Measurements from ENCODE around the gene JAM3.

Gene JAM3

DNA sequence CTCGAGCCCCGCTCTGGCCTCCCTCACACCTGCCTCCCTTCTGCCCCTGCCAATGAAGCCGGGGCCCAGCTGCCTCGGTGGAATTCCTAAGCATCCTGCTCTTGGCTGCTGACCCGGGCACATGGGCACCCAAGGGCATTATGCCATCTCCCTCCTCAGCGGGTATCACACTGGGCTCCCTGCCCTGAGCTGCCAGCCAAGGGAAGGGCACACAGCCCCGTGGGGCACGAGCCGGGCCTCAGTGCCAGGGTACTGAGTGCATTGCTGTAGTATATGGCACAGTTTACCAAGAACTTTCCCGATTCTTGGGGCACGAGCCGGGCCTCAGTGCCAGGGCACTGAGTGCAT lies 43.8 kb upstream of the JAM3 start:
- no peak for DNase-seq (ENCODE audit: low read depth)
- H3K4me3 ChIP-seq (ENCODE audit: control insufficient read depth, low read depth, low read length), result no peak overlapping the region
- TF ChIP-seq, protein P1, sequence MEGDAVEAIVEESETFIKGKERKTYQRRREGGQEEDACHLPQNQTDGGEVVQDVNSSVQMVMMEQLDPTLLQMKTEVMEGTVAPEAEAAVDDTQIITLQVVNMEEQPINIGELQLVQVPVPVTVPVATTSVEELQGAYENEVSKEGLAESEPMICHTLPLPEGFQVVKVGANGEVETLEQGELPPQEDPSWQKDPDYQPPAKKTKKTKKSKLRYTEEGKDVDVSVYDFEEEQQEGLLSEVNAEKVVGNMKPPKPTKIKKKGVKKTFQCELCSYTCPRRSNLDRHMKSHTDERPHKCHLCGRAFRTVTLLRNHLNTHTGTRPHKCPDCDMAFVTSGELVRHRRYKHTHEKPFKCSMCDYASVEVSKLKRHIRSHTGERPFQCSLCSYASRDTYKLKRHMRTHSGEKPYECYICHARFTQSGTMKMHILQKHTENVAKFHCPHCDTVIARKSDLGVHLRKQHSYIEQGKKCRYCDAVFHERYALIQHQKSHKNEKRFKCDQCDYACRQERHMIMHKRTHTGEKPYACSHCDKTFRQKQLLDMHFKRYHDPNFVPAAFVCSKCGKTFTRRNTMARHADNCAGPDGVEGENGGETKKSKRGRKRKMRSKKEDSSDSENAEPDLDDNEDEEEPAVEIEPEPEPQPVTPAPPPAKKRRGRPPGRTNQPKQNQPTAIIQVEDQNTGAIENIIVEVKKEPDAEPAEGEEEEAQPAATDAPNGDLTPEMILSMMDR (IDR thresholded peaks at IDR 0.05; ENCODE audit: control insufficient read depth, insufficient read depth, low read depth, low read length, missing control alignments), result no peak

DNA sequence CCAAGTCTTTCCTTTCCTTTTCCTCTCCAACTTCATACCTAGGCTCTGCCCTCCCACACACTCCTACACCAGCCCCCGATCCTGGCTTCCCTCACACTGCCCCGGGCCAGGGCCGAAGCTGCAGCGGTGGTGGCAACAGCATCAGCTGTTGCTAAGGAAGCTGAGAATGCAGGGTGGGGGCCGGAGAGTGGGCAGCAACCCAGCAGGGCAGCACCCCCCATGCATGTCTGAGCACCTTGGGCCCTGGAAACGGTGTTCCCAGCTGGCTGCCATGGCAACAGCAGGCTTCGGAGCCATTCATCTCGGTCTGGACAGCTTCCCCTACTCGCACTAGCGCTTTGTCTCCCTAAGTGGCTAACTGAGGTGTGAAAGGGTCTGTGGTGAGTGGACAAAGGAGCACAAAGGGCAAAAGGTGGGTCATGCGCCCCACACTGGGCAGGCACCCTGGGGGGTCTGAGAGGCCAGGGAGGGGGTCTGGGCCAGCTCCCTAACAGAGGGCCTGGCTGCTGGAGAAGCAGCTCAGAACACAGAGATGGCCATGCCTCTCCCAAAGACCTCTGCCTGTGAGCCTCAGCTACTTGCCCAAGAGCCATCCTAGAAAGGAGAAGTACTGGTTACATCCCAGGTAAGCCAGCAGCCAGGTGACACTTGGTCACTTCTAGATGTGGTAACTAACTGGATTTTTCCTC lies 42.1 kb upstream of the JAM3 start:
- H3K4me3 ChIP-seq (ENCODE audit: control insufficient read depth, low read depth, low read length), result no peak overlapping the region
- DNase-seq (ENCODE audit: low read depth), result no peak
- TF ChIP-seq, protein P1 (IDR thresholded peaks at IDR 0.05; ENCODE audit: control insufficient read depth, insufficient read depth, low read depth, low read length, missing control alignments), result no peak

DNA sequence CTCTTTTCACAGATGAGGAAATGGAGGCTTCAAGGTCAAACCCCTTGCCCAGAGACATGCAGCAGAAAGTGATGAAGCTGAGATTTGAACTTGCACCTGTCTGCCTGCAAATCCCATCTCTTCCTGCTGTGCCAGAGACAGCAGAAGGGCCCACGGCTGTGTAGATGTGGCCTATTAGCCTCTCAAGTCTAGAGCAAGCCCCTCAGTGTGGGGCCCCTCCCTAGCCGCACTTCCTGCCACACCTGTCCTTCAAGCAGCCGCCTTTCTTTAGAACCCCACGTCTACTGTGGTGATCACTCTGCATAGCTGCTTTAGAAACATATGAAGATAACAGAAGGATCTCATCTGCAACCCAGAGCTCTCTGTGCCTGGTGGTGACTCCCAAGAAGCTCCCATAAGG lies 41.2 kb upstream of the JAM3 start:
- no peak for DNase-seq (ENCODE audit: low read depth)
- TF ChIP-seq, protein P1 (IDR thresholded peaks at IDR 0.05; ENCODE audit: control insufficient read depth, insufficient read depth, low read depth, low read length, missing control alignments), result no peak
- H3K4me3 ChIP-seq (ENCODE audit: control insufficient read depth, low read depth, low read length), result no peak overlapping the region

DNA sequence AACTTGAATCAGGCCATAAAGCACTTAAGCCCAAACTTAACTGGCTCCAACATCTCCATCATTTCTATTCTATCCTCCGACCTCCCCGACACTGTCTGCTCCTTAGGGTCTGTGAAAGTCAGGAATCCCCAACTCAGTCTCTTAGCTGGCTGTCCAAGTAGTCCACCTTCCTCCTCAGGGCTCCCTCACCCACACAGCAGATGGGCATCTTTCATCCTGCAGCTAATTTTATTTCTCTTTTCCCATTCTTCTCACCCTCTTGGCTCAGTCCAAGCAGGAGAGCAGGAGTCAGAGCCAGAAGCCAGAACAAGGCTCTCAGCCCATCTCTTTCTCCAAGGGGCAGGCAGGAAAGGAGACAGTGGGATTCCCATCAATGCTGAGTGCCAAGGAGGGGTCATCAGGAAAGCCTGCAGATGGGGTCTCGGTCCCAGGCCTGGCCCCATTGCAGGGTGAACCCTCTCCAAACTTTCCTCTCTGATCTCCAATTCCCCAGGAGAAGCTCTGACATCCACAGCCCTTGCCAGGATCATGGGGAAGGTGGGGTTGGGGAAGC lies 40.4 kb upstream of the JAM3 start:
- DNase-seq (ENCODE audit: low read depth), result no peak
- no peak overlapping the region for H3K4me3 ChIP-seq (ENCODE audit: control insufficient read depth, low read depth, low read length)

DNA sequence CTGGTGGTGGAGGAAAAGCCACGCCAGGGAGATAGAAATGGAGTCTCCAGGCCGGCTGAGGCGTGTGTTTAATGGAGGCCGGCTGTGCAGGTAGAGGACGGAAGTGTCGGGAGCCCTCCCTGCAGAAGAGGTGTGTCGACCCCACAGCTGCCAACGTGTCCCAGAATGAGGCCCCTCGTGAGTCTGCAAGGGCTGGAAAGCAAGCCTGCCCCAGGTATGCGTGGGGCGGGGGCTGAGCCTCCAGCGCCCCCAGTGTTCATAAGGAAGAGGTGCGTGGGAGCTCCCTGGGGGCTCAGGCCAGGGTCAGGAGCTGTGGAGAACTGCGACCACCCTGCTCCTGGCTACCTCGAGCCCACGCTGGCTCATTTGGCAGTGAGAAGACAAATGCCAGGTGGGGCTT lies 38.0 kb upstream of the JAM3 start:
- H3K4me3 ChIP-seq (ENCODE audit: control insufficient read depth, low read depth, low read length), result no peak overlapping the region
- TF ChIP-seq, protein P1 (IDR thresholded peaks at IDR 0.05; ENCODE audit: control insufficient read depth, insufficient read depth, low read depth, low read length, missing control alignments), result no peak
- no peak for DNase-seq (ENCODE audit: low read depth)

More for the DNA sequence above, 40.4 kb upstream of the JAM3 start:
- TF ChIP-seq, protein P1 (IDR thresholded peaks at IDR 0.05; ENCODE audit: control insufficient read depth, insufficient read depth, low read depth, low read length, missing control alignments), result no peak

DNA sequence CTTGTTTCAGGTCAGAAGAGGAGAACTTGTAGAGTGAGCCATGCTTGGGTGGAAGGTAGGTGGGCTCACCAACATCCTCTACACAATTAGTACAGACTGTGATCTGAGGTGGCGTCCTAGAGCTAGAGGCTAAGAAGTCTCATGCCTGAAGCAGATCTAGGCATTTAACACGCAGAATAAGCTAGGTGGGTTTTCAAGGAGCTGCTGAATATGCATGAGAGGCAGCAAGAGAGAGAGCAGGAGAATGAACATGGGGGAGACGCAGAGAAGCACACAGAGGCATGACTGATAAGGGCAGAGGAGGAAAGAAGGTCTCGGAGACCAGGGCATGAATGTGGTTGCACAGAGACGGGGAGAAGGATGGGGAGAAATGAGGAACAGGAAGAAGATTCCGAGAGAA lies 36.8 kb upstream of the JAM3 start:
- no peak for DNase-seq (ENCODE audit: low read depth)
- no peak overlapping the region for H3K4me3 ChIP-seq (ENCODE audit: control insufficient read depth, low read depth, low read length)
- TF ChIP-seq, protein P1 (IDR thresholded peaks at IDR 0.05; ENCODE audit: control insufficient read depth, insufficient read depth, low read depth, low read length, missing control alignments), result no peak
